Measurements from ENCODE around the gene KAZN. TPM values are rescaled to one million over a fixed set of nuclear protein-coding genes. Genes with fewer than 3 reads are reported as not detected.

Gene KAZN
- total and polyA plus RNA-seq, 2 of the 8 experiments (the other 6 are each of a cell fraction or from before 2014, with no cell fraction given), result 3.7 to 11.8 TPM

- TF ChIP-seq CEBPB (IDR thresholded peaks at IDR 0.05; ENCODE audit: low read depth, low read length), result no peak
- TF ChIP-seq POLR2AphosphoS5 (IDR thresholded peaks at IDR 0.05; ENCODE audit: low read depth, low read length), result no peak
- no peak for TF ChIP-seq JUN (IDR thresholded peaks at IDR 0.05; ENCODE audit: low read depth, low read length)
- TF ChIP-seq NANOG (IDR thresholded peaks at IDR 0.05; ENCODE audit: insufficient read depth, low read depth, low read length, poor library complexity, severe bottlenecking), result no peak
- TF ChIP-seq SP4 (IDR thresholded peaks at IDR 0.05; ENCODE audit: low read length), result no peak
- TF ChIP-seq, protein P1, sequence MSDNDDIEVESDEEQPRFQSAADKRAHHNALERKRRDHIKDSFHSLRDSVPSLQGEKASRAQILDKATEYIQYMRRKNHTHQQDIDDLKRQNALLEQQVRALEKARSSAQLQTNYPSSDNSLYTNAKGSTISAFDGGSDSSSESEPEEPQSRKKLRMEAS (IDR thresholded peaks at IDR 0.05), result no peak
Measured at GRCh38 chr1:14926818-14927575, 328.5 kb downstream of the KAZN start (continued).
